ENCODE measurements around the gene TM2D1.
A peak's percentile ranks its signal among the peaks of the same experiment; 100 is the strongest.

TM2D1 gene

GRCh38 chr1:61641578-61642336 lies 83.2 kb downstream of the TM2D1 start:
- peak; percentile 41 for DNase-seq

DNA sequence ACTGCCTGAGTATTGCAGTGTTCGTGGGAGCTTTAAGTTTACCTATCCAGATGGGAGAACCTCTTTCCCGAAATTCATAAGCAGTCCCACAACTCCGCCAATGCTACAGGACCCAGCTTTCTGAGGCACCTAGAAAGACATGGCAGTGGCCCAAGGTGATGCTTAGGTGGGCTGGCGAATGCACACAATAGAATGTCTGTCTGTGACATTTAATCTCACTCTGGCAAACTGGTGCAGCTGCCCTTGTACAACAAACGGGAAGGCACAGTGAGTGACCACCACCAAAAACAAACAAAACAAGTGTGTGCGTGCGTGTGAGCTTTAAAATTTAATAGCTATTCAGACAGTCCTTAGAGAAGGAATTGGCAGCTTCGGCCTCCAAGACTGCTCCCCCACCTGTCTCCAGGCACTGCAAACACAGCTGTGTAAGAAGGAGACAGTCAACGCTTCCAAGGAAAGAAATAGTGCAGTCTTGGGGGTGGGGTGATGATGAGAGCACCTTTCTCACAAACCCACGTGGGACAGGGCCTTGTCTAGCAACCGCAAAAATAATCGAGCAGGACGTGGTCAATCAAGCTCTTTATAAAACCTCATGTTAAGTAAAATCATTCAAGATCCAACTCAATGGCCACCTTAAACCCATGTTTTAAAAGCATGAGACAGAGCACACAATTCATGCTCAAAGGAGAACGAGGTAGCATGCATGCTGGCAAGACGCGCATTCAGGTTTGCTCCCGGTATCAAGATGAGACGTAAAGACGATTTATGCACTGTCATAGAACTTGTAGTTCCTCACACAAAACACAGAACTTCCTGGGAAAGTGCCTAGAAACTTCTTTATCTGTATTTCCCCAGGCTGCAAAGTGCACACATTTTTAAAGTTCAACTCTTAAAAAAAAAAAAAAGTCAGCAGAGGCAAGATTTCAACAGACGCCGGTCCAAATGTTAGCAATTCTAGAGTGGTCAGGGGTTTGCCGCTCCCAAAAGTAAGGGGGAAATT lies 84.1 kb downstream of the TM2D1 start:
- DNase-seq: peak; percentile 70

GRCh38 chr1:61639608-61640336 lies 85.2 kb downstream of the TM2D1 start:
- DNase-seq: no peak

GRCh38 chr1:61638911-61639605 lies 85.9 kb downstream of the TM2D1 start:
- no peak for DNase-seq

DNA sequence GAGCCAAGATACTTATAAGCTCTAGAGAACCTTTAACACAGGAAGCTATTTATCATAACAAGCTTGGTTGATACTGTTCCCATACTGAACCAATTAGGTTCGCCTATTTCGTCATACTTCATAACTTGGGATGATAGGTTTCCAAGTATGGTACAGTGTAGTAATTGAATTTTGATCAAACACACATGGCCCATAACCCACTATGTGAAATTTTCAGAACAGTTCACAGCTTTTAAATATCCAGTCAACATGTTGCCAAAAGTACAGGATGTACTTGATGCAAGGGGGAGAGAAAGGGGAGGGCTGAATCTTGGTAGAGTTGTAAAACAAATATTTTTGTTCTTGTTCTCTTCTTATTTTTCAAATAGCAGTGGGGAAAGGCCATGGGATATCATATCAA lies 86.6 kb downstream of the TM2D1 start:
- no peak for DNase-seq

DNA sequence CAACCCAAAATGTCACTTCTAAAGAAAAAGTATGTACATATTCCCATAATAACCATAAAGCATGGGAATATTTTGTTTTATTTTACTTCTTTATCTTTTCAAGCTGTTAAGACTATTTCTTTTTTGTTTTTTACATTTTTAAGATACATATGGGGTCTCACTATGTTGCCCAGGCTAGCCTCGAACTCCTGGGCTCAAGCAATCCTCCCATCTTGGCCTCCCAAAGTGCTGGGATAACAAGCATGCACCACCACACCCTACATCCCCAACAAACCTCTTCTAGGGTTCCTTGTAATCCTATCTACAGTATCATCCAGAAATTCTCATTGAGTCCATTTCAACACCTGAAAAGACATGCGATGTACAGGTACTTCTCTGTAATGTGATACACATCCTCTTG lies 87.5 kb downstream of the TM2D1 start:
- DNase-seq: no peak

DNA sequence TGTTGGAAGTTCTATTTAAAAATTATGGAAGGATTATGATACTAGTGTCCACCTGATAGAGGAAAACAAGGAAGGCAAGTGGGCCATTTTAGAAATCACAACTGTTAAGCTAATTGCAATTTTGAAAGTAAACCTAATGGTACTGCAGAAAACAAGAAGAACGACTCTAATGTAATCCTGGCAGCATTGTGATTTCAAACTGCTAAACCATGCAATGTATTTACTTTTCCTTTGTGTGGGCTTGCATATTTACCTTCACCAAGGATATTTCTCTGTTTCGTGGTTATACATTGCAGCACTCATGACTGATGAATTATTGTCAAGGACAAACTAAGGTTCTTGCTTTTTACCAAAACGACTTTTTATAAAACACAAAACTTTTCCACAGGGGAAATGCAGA lies 88.1 kb downstream of the TM2D1 start:
- DNase-seq: no peak

GRCh38 chr1:61636376-61636775 lies 88.6 kb downstream of the TM2D1 start:
- no peak for DNase-seq

GRCh38 chr1:61635557-61635956 lies 89.4 kb downstream of the TM2D1 start:
- no peak for DNase-seq

- DNase-seq: no peak
Observed at GRCh38 chr1:61631436-61631835, 93.5 kb downstream of the TM2D1 start.
